ENCODE data around the gene KIRREL3.

- TF ChIP-seq POLR2A (IDR thresholded peaks at IDR 0.05; ENCODE audit: low read depth, low read length) (no peak), SPI1 (IDR thresholded peaks at IDR 0.05; ENCODE audit: low read depth, low read length) (no peak), POLR2AphosphoS5 (IDR thresholded peaks at IDR 0.05; ENCODE audit: low read depth, low read length) (no peak), TAF1 (IDR thresholded peaks at IDR 0.05; ENCODE audit: low read depth, low read length) (no peak), POU2F2 (IDR thresholded peaks at IDR 0.05; ENCODE audit: low read depth, low read length) (no peak), PAX5 (IDR thresholded peaks at IDR 0.05; ENCODE audit: insufficient read depth, low read length, severe bottlenecking) (no peak)
Measured at GRCh38 chr11:126634963-126635362, 365.6 kb downstream of the KIRREL3 start.
